ENCODE data around the gene DIO1. TPM values are rescaled to one million over a fixed set of nuclear protein-coding genes. Genes with fewer than 3 reads are reported as not detected.

The DIO1 gene
- total RNA-seq: not detected in 2 replicates

GRCh38 chr1:53893999-53894636 lies at the start of gene DIO1:
DIO1 (plus strand) TSS chr1:53894187; CDS start chr1:53894211, 24 bp downstream.

GRCh38 chr1:53889304-53890298 lies 4.4 kb upstream of the DIO1 start, which contains the start of gene YIPF1:
YIPF1 (minus strand) TSS chr1:53889797; CDS start chr1:53888937, 860 bp downstream.

GRCh38 chr1:53945433-53946251 lies 51.7 kb downstream of the DIO1 start, which contains the start of gene IFT25:
IFT25 (minus strand) TSS chr1:53945699; CDS start chr1:53940082, 5,617 bp downstream.

DNA sequence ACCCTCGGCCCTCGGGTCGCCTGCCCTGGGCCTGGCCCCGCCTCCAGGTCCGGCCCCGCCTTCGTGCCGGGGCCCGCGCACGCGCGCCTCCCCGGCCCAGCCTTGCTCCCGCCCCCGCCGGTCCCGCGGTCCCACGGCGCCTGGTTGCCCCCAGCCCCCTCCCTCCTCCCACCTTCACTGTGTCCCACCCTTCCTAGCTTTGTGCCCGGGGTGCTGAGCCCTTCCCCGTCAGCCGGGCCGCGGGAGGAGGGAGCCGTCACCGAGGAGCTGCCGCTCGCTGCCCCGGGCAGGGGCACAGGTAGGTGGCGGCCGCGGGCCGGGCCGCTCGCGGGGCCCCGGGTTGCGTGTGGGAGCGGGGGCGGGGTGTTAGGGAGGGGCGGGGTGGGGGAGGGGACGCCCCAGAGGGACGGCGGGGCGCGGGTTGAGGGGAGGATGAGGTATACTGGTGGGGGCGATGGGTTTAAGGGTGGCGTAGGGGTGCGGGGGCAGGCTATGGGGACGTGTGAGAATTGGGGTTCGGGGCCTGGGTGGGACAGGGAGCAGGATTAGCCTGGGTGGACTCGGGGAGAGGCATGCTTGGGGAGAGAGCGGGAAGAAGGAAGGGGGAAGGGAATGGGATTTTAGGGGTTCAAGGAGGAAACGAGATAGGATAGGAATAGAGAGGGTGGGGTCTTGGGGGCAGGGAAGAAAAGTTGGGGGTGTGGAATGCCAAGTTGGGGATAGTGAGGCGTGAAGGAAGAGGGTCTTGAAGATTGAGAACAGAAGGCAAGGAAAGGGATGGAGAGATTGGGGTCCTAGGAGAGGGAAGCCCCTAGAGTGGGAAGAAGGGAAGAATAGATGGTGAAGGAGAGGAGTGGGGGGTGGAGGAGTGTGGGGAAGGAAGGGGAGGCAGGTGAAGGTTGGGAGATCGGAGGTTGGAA lies 52.5 kb downstream of the DIO1 start, which contains the start of gene LRRC42:
Gene LRRC42 (plus strand): TSS at position 99 of the 920 bp plus-strand sequence. CDS start 5,650 bp downstream, outside the sequence.

Other genes starting within 250 kb of the DIO1 start
- 1.5 and 3.3 TPM in 2 replicates for gene GLIS1, start 155.0 kb upstream of the DIO1 start, total RNA-seq
- gene NDC1, start 55.9 kb upstream of the DIO1 start, total RNA-seq: 32.0 and 46.1 TPM in 2 replicates
- gene YIPF1, start 4.4 kb upstream of the DIO1 start, total RNA-seq: 16.0 and 17.6 TPM in 2 replicates
- 25.4 and 27.9 TPM in 2 replicates for gene IFT25, start 51.5 kb downstream of the DIO1 start, total RNA-seq
- 29.3 and 30.9 TPM in 2 replicates for gene LRRC42, start 52.2 kb downstream of the DIO1 start, total RNA-seq
- not detected in 2 replicates for gene LDLRAD1, start 124.0 kb downstream of the DIO1 start, total RNA-seq
- gene TMEM59, start 159.0 kb downstream of the DIO1 start, total RNA-seq: 116 and 150 TPM in 2 replicates
- gene TCEANC2, start 159.4 kb downstream of the DIO1 start, total RNA-seq: 2.2 and 5.1 TPM in 2 replicates

Measured in subcutaneous preadipocyte (primary cell).